IMR-90 (cell line): ENCODE results near the gene NBEA. TPM values are rescaled to one million over a fixed set of nuclear protein-coding genes. Genes with fewer than 3 reads are reported as not detected.

Source experiments
- ATAC-seq: fragments of 200-7000 bp; cut with Tn5 transposase; 2 replicates; pipeline ENCODE4 v1.9.1; 2020; ENCODE audit warnings: low read depth, mild to moderate bottlenecking, moderate library complexity
- BruUV-seq: library from RNA; stranded (reverse); fragments of 400-500 nt; replicated peaks from 2 replicates; lab custom pipeline; 2021; lab: Mats Ljungman, UMichigan
- CTCF ChIA-PET: fragments of 300-600 bp; formaldehyde crosslinking; extraction: SDS; loops from one replicate; lab custom pipeline; 2021; ENCODE audit warnings: antibody characterized with exemption; lab: Yijun Ruan, JAX
- POLR2A ChIA-PET: fragments of 300-600 bp; sonication (Branson Sonifier 250); formaldehyde crosslinking; loops from one replicate; lab custom pipeline; 2022; ENCODE audit warnings: antibody characterized with exemption; ENCODE audit not compliant: unreplicated experiment; lab: Charles Lee
- DNase-seq: peaks from one replicate; pipeline ENCODE4 v3.0.0; 2013
- H2AFZ ChIP-seq: replicated peaks from 2 replicates; pipeline ENCODE3; 2013; ENCODE audit warnings: low read length, mild to moderate bottlenecking; ENCODE audit not compliant: poor library complexity
- H2AK5ac ChIP-seq: 2 replicates; pipeline ENCODE4 v1.6.1; 2013; ENCODE audit warnings: low read depth, low read length, inconsistent platforms
- H2AK9ac ChIP-seq: replicated peaks from 2 replicates; pipeline ENCODE3; 2013; ENCODE audit warnings: mild to moderate bottlenecking, low read depth, low read length, moderate library complexity; ENCODE audit not compliant: poor library complexity
- H2BK120ac ChIP-seq: 2 replicates; pipeline ENCODE4 v1.6.1; 2013; ENCODE audit warnings: low read depth, low read length, inconsistent platforms
- H2BK15ac ChIP-seq: 3 replicates; pipeline ENCODE4 v1.6.1; 2013; ENCODE audit warnings: low read depth, low read length, inconsistent platforms
- H2BK20ac ChIP-seq: 2 replicates; pipeline ENCODE4 v1.6.1; 2013; ENCODE audit warnings: low read depth, mild to moderate bottlenecking, inconsistent platforms, low read length, moderate library complexity
- H2BK5ac ChIP-seq: 2 replicates; pipeline ENCODE4 v1.6.1; 2013; ENCODE audit warnings: mild to moderate bottlenecking, low read depth, low read length, inconsistent platforms; ENCODE audit not compliant: poor library complexity, severe bottlenecking
- H3K14ac ChIP-seq: replicated peaks from 2 replicates; pipeline ENCODE4 v1.6.1; 2013; ENCODE audit warnings: low read depth, low read length, inconsistent platforms
- H3K18ac ChIP-seq: 2 replicates; pipeline ENCODE4 v1.6.1; 2013; ENCODE audit warnings: low read depth, low read length, control low read depth
- H3K23ac ChIP-seq: 2 replicates; pipeline ENCODE4 v1.6.1; 2013; ENCODE audit warnings: low read depth, low read length, inconsistent platforms
- H3K27ac ChIP-seq: 2 replicates; pipeline ENCODE4 v1.5.1; 2013; ENCODE audit warnings: mild to moderate bottlenecking, control low read depth, low read length; ENCODE audit not compliant: insufficient read depth
- H3K27me3 ChIP-seq: 2 replicates; pipeline ENCODE4 v1.6.1; 2013; ENCODE audit warnings: low read length; ENCODE audit not compliant: control insufficient read depth, insufficient read depth
- H3K36me3 ChIP-seq: 2 replicates; pipeline ENCODE4 v1.6.1; 2013; ENCODE audit warnings: low read length, mixed read lengths; ENCODE audit not compliant: control insufficient read depth, insufficient read depth
- H3K4ac ChIP-seq: 2 replicates; pipeline ENCODE4 v1.6.1; 2013; ENCODE audit warnings: low read depth, low read length, inconsistent platforms
- H3K4me1 ChIP-seq: 2 replicates; pipeline ENCODE4 v1.6.1; 2013; ENCODE audit warnings: low read length, mixed read lengths; ENCODE audit not compliant: control insufficient read depth, insufficient read depth
- H3K4me2 ChIP-seq: 2 replicates; pipeline ENCODE4 v1.6.1; 2013; ENCODE audit warnings: low read depth, mild to moderate bottlenecking, control low read depth, low read length, moderate library complexity
- H3K4me3 ChIP-seq: 2 replicates; pipeline ENCODE4 v1.5.1; 2013; ENCODE audit warnings: low read depth, mild to moderate bottlenecking, control low read depth, low read length, moderate library complexity; ENCODE audit not compliant: insufficient read depth
- H3K56ac ChIP-seq: 2 replicates; pipeline ENCODE4 v1.6.1; 2013; ENCODE audit warnings: low read length, inconsistent platforms; ENCODE audit not compliant: insufficient read depth; ENCODE audit errors: extremely low read depth
- H3K79me1 ChIP-seq, 2 experiments: 2 replicates each; pipeline ENCODE4 v1.6.1; 2013; ENCODE audit warnings: low read length in 2 of 2, inconsistent platforms in 1 of 2, low read depth in 1 of 2
- H3K9ac ChIP-seq: 2 replicates; pipeline ENCODE4 v1.6.1; 2013; ENCODE audit warnings: low read depth, low read length, control low read depth
- H3K9me1 ChIP-seq: 2 replicates; pipeline ENCODE4 v1.6.1; 2013; ENCODE audit warnings: low read length, inconsistent platforms; ENCODE audit not compliant: insufficient read depth
- H3K9me3 ChIP-seq: 2 replicates; pipeline ENCODE4 v1.6.1; 2013; ENCODE audit warnings: low read length; ENCODE audit not compliant: control insufficient read depth, insufficient read depth
- H4K20me1 ChIP-seq: 2 replicates; pipeline ENCODE4 v1.6.1; 2013; ENCODE audit warnings: low read length, inconsistent platforms; ENCODE audit not compliant: insufficient read depth
- H4K5ac ChIP-seq: 2 replicates; pipeline ENCODE4 v1.6.1; 2013; ENCODE audit warnings: mild to moderate bottlenecking, low read depth, low read length, control low read depth
- H4K8ac ChIP-seq, 2 experiments: 2 replicates each; pipeline ENCODE4 v1.6.1; 2013; ENCODE audit warnings: low read depth in 2 of 2, low read length in 2 of 2, control low read depth in 1 of 2, inconsistent platforms in 1 of 2
- H4K91ac ChIP-seq: 2 replicates; pipeline ENCODE4 v1.6.1; 2013; ENCODE audit warnings: low read depth, low read length, inconsistent platforms; ENCODE audit not compliant: insufficient read depth
- BHLHE40 ChIP-seq: fragments of 150-350 bp; IDR thresholded peaks from 2 replicates; pipeline ENCODE4 v1.6.1; 2016; ENCODE audit warnings: mild to moderate bottlenecking, low read depth, low read length
- CHD1 ChIP-seq: IDR thresholded peaks from 2 replicates; pipeline ENCODE4 v1.6.1; 2012; ENCODE audit warnings: low read depth, low read length, improper control_type of control experiment
- POLR2A ChIP-seq: IDR thresholded peaks from 2 replicates; pipeline ENCODE4 v1.6.1; 2012; ENCODE audit warnings: mild to moderate bottlenecking, low read depth, low read length
- RCOR1 ChIP-seq: IDR thresholded peaks from 2 replicates; pipeline ENCODE4 v1.6.1; 2012; ENCODE audit warnings: mild to moderate bottlenecking, low read length, improper control_type of control experiment; ENCODE audit not compliant: insufficient replicate concordance
- dilution Hi-C: fragments of 300-500 bp; cut with HindIII; formaldehyde crosslinking; loops from one replicate; pipeline ENCODE4 v1.14.3; 2018; ENCODE audit warnings: low sequenced_read_pairs; ENCODE audit not compliant: unreplicated experiment
- in situ Hi-C: fragments of 300-500 bp; cut with MboI; formaldehyde crosslinking; loops from 3 replicates; pipeline ENCODE4 v1.14.3; 2019; ENCODE audit warnings: low sequenced_read_pairs, inconsistent platforms, mixed read lengths
- intact Hi-C: fragments of 100-400 bp; cut with micrococcal nuclease; formaldehyde crosslinking; loops from 2 replicates; pipeline ENCODE4 v1.10.0; 2022
- polyA plus RNA-seq, 3 experiments: library from polyadenylated mRNA; depleted of rRNA; stranded (reverse); fragments of >200 nt; gene quantifications; 2 replicates each; pipeline ENCODE4 v1.2.3, GENCODE V29; 2012; ENCODE audit warnings: low replicate concordance in 1 of 3
- total RNA-seq: library from RNA; depleted of rRNA; stranded (reverse); fragments of >200 nt; gene quantifications from 2 replicates; pipeline ENCODE4 v1.2.3, GENCODE V29; 2012
- TF ChIP-seq, protein P1 (sequence below): fragments of 150-350 bp; IDR thresholded peaks from 2 replicates; pipeline ENCODE4 v1.6.1; 2017; ENCODE audit warnings: mild to moderate bottlenecking, antibody characterized with exemption, low read length, low read depth
- TF ChIP-seq, protein P2 (sequence below): fragments of 150-350 bp; IDR thresholded peaks from 2 replicates; pipeline ENCODE4 v1.6.1; 2016; ENCODE audit warnings: low read depth, mild to moderate bottlenecking, low read length, moderate library complexity, borderline replicate concordance

NBEA gene
- total and polyA plus RNA-seq, 2 of the 4 experiments (the other 2 are of a cell fraction), result 0.82 to 2.2 TPM

DNA sequence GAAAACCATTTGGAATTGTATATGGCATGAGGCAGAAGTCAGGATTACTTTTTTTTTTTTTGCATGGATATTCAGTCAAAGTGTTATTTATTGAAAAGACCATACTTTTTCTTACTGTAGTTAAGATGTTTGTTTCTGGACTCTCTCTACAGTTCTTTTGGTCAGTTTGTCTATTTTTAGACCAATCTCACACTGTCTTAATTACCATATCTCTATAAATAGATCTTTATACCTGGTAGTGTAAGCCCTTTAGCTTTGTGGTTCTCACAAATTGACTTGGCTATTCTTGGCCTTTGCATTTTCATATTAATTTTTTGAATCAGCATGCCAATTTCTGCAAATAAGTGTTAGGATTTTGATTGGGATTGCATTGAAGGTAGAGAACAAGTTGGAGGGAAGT lies 437.6 kb downstream of the NBEA start:
- Histone ChIP-seq H3K36me3 (no peaks in the 10 kb centered on the region), H4K5ac (no peak overlapping the region), H2BK120ac (no peak overlapping the region), H3K4me2 (no peak overlapping the region), H4K91ac (no peak overlapping the region), H3K14ac (no peak overlapping the region), H2BK15ac (no peak overlapping the region), H3K27ac (no peak overlapping the region), H3K9me3 (no peaks in the 10 kb centered on the region), H3K4ac (no peak overlapping the region), H2AK9ac (no peak overlapping the region), H3K27me3 (no peaks in the 10 kb centered on the region), H3K18ac (no peak overlapping the region), H3K9me1 (no peaks in the 10 kb centered on the region), H2AFZ (no peak overlapping the region), H3K23ac (no peak overlapping the region), H2BK20ac (no peak overlapping the region), H4K20me1 (no peaks in the 10 kb centered on the region), H3K4me1 (no peaks in the 10 kb centered on the region), H2AK5ac (no peak overlapping the region), H3K9ac (no peak overlapping the region), H4K8ac (no peak overlapping the region), H3K79me1 (no peaks in the 10 kb centered on the region), H3K56ac (no peak overlapping the region), H3K4me3 (no peak overlapping the region), H2BK5ac (no peak overlapping the region)
- dilution Hi-C loops (no loop called here), intact Hi-C loops (no loop called here), in situ Hi-C loops (no loop called here)
- no peak for DNase-seq
- POLR2A ChIA-PET, result no interaction called here
- TF ChIP-seq, protein P1, sequence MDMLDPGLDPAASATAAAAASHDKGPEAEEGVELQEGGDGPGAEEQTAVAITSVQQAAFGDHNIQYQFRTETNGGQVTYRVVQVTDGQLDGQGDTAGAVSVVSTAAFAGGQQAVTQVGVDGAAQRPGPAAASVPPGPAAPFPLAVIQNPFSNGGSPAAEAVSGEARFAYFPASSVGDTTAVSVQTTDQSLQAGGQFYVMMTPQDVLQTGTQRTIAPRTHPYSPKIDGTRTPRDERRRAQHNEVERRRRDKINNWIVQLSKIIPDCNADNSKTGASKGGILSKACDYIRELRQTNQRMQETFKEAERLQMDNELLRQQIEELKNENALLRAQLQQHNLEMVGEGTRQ, result no peak
- TF ChIP-seq POLR2A, result no peak
- no peak for TF ChIP-seq BHLHE40
- no peak for TF ChIP-seq RCOR1
- no peak for TF ChIP-seq CHD1
- TF ChIP-seq, protein P2, sequence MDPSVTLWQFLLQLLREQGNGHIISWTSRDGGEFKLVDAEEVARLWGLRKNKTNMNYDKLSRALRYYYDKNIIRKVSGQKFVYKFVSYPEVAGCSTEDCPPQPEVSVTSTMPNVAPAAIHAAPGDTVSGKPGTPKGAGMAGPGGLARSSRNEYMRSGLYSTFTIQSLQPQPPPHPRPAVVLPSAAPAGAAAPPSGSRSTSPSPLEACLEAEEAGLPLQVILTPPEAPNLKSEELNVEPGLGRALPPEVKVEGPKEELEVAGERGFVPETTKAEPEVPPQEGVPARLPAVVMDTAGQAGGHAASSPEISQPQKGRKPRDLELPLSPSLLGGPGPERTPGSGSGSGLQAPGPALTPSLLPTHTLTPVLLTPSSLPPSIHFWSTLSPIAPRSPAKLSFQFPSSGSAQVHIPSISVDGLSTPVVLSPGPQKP, result no peak
- CTCF ChIA-PET, result interaction anchor here (0.5 kb wide), 1 partner anchor 21 kb away, joined by 3 read pairs; no protein-coding TSS in a partner anchor
- BruUV-seq, result no TSS peak
- ATAC-seq, result no peak
